ENCODE data around the gene PDE11A. TPM values are rescaled to one million over a fixed set of nuclear protein-coding genes. Genes with fewer than 3 reads are reported as not detected.
A peak's percentile ranks its signal among the peaks of the same experiment; 100 is the strongest.

The PDE11A gene
- total and polyA plus RNA-seq, 2 of the 13 experiments (the other 11 are each of a cell fraction or from before 2014, with no cell fraction given) = 1.2 to 1.7 TPM

GRCh38 chr2:178072383-178073301 is at the start of gene PDE11A (continued):
- TF ChIP-seq ETS1 (CRISPR knock-in tag; IDR thresholded peaks at IDR 0.05) (no peak), SOX13 (IDR thresholded peaks at IDR 0.05) (no peak; the same call in none of the 2 replicates), SOX13 (CRISPR knock-in tag; conservative IDR thresholded peaks at IDR 0.05 in 1 of 2, IDR thresholded peaks at IDR 0.05 in 1 of 2) (peak in 1 of 2 experiments; percentile 69; a peak in 2 of 4 replicates), ZSCAN21 (CRISPR knock-in tag; IDR thresholded peaks at IDR 0.05; ENCODE audit: borderline replicate concordance) (peak; percentile 71; the same call in 1 of the 2 replicates), ZBTB1 (CRISPR knock-in tag; IDR thresholded peaks at IDR 0.05; ENCODE audit: borderline replicate concordance) (no peak), ZBTB38 (CRISPR knock-in tag; IDR thresholded peaks at IDR 0.05) (peak; percentile 20; the same call in 1 of the 2 replicates), RBM22 (optimal IDR thresholded peaks at IDR 0.05; ENCODE audit: low read length) (peak; percentile 21), TFE3 (CRISPR knock-in tag; IDR thresholded peaks at IDR 0.05) (peak; percentile 43; the same call in 1 of the 2 replicates), GZF1 (CRISPR knock-in tag; IDR thresholded peaks at IDR 0.05) (no peak), KDM2A (CRISPR knock-in tag; IDR thresholded peaks at IDR 0.05; ENCODE audit: borderline replicate concordance, low read depth) (peak; percentile 89), PATZ1 (CRISPR knock-in tag; IDR thresholded peaks at IDR 0.05) (peak; percentile 53), ZNF512B (CRISPR knock-in tag; IDR thresholded peaks at IDR 0.05; ENCODE audit: borderline replicate concordance) (0 out of 2 replicates have a peak, but pooled peaks have one; percentile 17), JUNB (CRISPR knock-in tag; IDR thresholded peaks at IDR 0.05; ENCODE audit: borderline replicate concordance) (no peak)
- TF ChIP-seq, protein P1, sequence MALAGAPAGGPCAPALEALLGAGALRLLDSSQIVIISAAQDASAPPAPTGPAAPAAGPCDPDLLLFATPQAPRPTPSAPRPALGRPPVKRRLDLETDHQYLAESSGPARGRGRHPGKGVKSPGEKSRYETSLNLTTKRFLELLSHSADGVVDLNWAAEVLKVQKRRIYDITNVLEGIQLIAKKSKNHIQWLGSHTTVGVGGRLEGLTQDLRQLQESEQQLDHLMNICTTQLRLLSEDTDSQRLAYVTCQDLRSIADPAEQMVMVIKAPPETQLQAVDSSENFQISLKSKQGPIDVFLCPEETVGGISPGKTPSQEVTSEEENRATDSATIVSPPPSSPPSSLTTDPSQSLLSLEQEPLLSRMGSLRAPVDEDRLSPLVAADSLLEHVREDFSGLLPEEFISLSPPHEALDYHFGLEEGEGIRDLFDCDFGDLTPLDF (CRISPR knock-in tag; IDR thresholded peaks at IDR 0.05) = no peak
- TF ChIP-seq, protein P2, sequence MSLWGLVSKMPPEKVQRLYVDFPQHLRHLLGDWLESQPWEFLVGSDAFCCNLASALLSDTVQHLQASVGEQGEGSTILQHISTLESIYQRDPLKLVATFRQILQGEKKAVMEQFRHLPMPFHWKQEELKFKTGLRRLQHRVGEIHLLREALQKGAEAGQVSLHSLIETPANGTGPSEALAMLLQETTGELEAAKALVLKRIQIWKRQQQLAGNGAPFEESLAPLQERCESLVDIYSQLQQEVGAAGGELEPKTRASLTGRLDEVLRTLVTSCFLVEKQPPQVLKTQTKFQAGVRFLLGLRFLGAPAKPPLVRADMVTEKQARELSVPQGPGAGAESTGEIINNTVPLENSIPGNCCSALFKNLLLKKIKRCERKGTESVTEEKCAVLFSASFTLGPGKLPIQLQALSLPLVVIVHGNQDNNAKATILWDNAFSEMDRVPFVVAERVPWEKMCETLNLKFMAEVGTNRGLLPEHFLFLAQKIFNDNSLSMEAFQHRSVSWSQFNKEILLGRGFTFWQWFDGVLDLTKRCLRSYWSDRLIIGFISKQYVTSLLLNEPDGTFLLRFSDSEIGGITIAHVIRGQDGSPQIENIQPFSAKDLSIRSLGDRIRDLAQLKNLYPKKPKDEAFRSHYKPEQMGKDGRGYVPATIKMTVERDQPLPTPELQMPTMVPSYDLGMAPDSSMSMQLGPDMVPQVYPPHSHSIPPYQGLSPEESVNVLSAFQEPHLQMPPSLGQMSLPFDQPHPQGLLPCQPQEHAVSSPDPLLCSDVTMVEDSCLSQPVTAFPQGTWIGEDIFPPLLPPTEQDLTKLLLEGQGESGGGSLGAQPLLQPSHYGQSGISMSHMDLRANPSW (CRISPR knock-in tag; IDR thresholded peaks at IDR 0.05; ENCODE audit: borderline replicate concordance) = peak; percentile 54; the same call in 1 of the 2 replicates
